Hepatocyte (in vitro differentiated cells): Measurements from ENCODE around the gene PLSCR1. TPM values are rescaled to one million over a fixed set of nuclear protein-coding genes. Genes with fewer than 3 reads are reported as not detected.

Source experiments
- DNase-seq: peaks from one replicate; pipeline ENCODE4 v3.0.0-alpha.2; 2016; ENCODE audit warnings: low spot score
- H2AFZ ChIP-seq: fragments of 200-600 bp; sonication (generic); 2 replicates; pipeline ENCODE4 v1.6.0; 2016; ENCODE audit warnings: antibody characterized with exemption, mild to moderate bottlenecking
- H3K27ac ChIP-seq: fragments of 200-600 bp; sonication (generic); 2 replicates; pipeline ENCODE4 v1.5.1; 2016; ENCODE audit warnings: mild to moderate bottlenecking
- H3K27me3 ChIP-seq: fragments of 200-600 bp; sonication (generic); 2 replicates; pipeline ENCODE4 v1.6.1; 2016
- H3K36me3 ChIP-seq: fragments of 200-600 bp; sonication (generic); replicated peaks from 2 replicates; pipeline ENCODE4 v1.5.1; 2016; ENCODE audit warnings: low read depth; ENCODE audit not compliant: insufficient read depth
- H3K4me1 ChIP-seq: fragments of 200-600 bp; sonication (generic); 2 replicates; pipeline ENCODE4 v1.5.1; 2016; ENCODE audit warnings: mild to moderate bottlenecking, moderate library complexity; ENCODE audit not compliant: insufficient read depth
- H3K4me2 ChIP-seq: fragments of 200-600 bp; sonication (generic); 2 replicates; pipeline ENCODE4 v1.6.0; 2016
- H3K4me3 ChIP-seq: fragments of 200-600 bp; sonication (generic); 2 replicates; pipeline ENCODE4 v1.5.1; 2016; ENCODE audit warnings: mild to moderate bottlenecking
- H3K79me2 ChIP-seq: fragments of 200-600 bp; sonication (generic); 2 replicates; pipeline ENCODE4 v1.6.0; 2017; ENCODE audit warnings: mild to moderate bottlenecking
- H3K9me2 ChIP-seq: fragments of 200-600 bp; sonication (generic); replicated peaks from 2 replicates; pipeline ENCODE4 v1.6.0; 2017; ENCODE audit warnings: mild to moderate bottlenecking; ENCODE audit not compliant: insufficient read depth
- H3K9me3 ChIP-seq: fragments of 200-600 bp; sonication (generic); 2 replicates; pipeline ENCODE4 v1.5.1; 2016; ENCODE audit warnings: low read depth, mild to moderate bottlenecking
- H4K20me1 ChIP-seq: fragments of 200-600 bp; sonication (generic); 2 replicates; pipeline ENCODE4 v1.6.0; 2016; ENCODE audit warnings: mild to moderate bottlenecking; ENCODE audit not compliant: insufficient read depth, poor library complexity, severe bottlenecking
- EZH2 ChIP-seq: fragments of 200-600 bp; sonication (generic); IDR thresholded peaks from 2 replicates; pipeline ENCODE4 v1.6.1; 2016; ENCODE audit warnings: antibody characterized with exemption, mild to moderate bottlenecking, borderline replicate concordance
- EZH2phosphoT487 ChIP-seq: fragments of 200-600 bp; sonication (generic); IDR thresholded peaks from one replicate; pipeline ENCODE4 v1.6.1; 2018; ENCODE audit warnings: antibody characterized with exemption, mild to moderate bottlenecking, low read depth, moderate library complexity; ENCODE audit not compliant: unreplicated experiment, severe bottlenecking
- WGBS: methylation state at CpG from one replicate; pipeline ENCODE4 v1.1.6; 2016; ENCODE audit warnings: low lambda C conversion rate; ENCODE audit errors: missing lambda C conversion rate; 5-methylcytosine and 5-hydroxymethylcytosine counted together
- polyA plus RNA-seq: library from polyadenylated mRNA; unstranded; fragments of >200 nt; fragmentation: Nextera tagmentation; extraction: Ambion mirVana; gene quantifications from 2 replicates; pipeline ENCODE4 v1.2.1, GENCODE V29; 2016
- total RNA-seq: library from RNA; depleted of rRNA; stranded (reverse); fragments of >200 nt; gene quantifications from 2 replicates; pipeline ENCODE4 v1.2.3, GENCODE V29; 2014
- TF ChIP-seq, protein P1 (sequence below): fragments of 200-600 bp; sonication (generic); IDR thresholded peaks from 2 replicates; pipeline ENCODE4 v1.5.1; 2016; ENCODE audit warnings: antibody characterized with exemption, mild to moderate bottlenecking; ENCODE audit not compliant: poor library complexity

Gene PLSCR1
- total and polyA plus RNA-seq, 2 experiments from 2014 or later: 44.9 to 72.6 TPM

DNA sequence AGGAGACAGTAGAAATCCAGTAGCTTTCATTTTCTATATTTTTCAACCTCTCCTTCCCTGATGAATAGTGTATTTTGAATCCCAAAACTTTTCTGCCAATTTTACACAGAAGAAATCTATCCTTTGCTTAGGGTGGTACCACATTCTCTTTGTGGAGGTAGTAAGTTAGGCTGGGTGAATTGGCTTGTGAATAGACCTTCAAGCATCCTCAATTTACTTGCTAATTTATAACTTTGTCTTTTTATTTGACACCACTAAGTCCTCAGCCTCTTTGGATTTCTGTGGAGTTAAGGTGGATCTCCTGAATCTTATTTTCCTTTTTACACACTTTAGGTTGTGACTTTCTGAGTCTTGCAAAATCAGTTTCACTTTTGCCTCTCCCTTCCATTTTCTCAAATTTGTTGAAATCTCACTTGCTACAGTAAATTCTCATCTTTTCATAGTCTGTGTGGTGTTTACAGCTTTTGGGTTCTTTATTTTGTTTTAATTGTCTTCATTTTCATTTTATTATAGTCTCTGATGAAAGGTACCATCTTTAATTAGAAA is 5.7 kb upstream of the PLSCR1 start:
- no peaks in the 10 kb centered on the region for H3K9me3 ChIP-seq
- H3K27ac ChIP-seq: no peak overlapping the region
- DNase-seq: no peak
- H4K20me1 ChIP-seq: no peaks in the 10 kb centered on the region
- peak overlapping the region; percentile 42 for H2AFZ ChIP-seq
- H3K4me3 ChIP-seq: no peak overlapping the region
- H3K27me3 ChIP-seq: no peaks in the 10 kb centered on the region
- H3K4me2 ChIP-seq: peak overlapping the region; percentile 37
- H3K79me2 ChIP-seq: peaks cover 4% of the 10 kb centered on the region
- no peaks in the 10 kb centered on the region for H3K4me1 ChIP-seq
- no peaks in the 10 kb centered on the region for H3K9me2 ChIP-seq
- H3K36me3 ChIP-seq: no peaks in the 10 kb centered on the region
- no peak for TF ChIP-seq EZH2phosphoT487
- TF ChIP-seq, protein P1, sequence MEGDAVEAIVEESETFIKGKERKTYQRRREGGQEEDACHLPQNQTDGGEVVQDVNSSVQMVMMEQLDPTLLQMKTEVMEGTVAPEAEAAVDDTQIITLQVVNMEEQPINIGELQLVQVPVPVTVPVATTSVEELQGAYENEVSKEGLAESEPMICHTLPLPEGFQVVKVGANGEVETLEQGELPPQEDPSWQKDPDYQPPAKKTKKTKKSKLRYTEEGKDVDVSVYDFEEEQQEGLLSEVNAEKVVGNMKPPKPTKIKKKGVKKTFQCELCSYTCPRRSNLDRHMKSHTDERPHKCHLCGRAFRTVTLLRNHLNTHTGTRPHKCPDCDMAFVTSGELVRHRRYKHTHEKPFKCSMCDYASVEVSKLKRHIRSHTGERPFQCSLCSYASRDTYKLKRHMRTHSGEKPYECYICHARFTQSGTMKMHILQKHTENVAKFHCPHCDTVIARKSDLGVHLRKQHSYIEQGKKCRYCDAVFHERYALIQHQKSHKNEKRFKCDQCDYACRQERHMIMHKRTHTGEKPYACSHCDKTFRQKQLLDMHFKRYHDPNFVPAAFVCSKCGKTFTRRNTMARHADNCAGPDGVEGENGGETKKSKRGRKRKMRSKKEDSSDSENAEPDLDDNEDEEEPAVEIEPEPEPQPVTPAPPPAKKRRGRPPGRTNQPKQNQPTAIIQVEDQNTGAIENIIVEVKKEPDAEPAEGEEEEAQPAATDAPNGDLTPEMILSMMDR: no peak
- TF ChIP-seq EZH2: no peak

DNA sequence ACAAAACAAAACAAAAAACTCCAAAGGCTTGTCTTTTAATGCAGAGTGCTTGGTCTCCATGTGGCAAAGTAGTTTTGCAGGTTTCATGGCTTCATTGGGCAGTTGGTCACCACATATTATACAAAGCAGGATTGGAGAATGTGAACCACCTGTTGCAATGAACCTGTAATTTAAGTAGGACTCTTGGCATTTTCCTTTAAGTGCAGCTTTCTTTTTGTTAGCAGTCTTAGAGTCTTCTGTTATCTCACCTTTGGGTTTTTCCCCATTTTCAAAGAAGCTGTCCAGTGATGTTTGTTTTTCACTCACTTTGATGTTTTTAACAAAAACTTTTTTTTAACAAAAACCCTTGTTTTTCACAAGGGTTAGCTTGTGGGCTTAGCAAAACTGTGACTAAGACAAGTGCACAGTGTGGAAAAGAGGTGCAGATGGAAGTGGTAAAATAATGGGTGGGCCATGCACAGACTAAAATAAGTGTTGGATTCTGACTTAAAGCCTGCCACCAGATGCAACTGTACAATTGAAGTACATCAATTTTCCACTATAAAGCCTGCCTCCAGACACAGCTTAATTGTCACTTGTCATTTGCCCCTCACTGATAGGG is 2.9 kb upstream of the PLSCR1 start:
- TF ChIP-seq, protein P1: no peak
- TF ChIP-seq EZH2phosphoT487 (no peak), EZH2 (no peak)
- H2AFZ ChIP-seq: no peak overlapping the region
- no peaks in the 10 kb centered on the region for H3K9me2 ChIP-seq
- no peaks in the 10 kb centered on the region for H3K9me3 ChIP-seq
- H3K4me3 ChIP-seq: no peak overlapping the region
- H3K27ac ChIP-seq: no peak overlapping the region
- H3K4me1 ChIP-seq: peaks cover 8% of the 10 kb centered on the region
- no peaks in the 10 kb centered on the region for H3K27me3 ChIP-seq
- peaks cover 20% of the 10 kb centered on the region for H3K79me2 ChIP-seq
- no peak overlapping the region for H3K4me2 ChIP-seq
- DNase-seq: no peak
- H4K20me1 ChIP-seq: no peaks in the 10 kb centered on the region
- H3K36me3 ChIP-seq: no peaks in the 10 kb centered on the region

DNA sequence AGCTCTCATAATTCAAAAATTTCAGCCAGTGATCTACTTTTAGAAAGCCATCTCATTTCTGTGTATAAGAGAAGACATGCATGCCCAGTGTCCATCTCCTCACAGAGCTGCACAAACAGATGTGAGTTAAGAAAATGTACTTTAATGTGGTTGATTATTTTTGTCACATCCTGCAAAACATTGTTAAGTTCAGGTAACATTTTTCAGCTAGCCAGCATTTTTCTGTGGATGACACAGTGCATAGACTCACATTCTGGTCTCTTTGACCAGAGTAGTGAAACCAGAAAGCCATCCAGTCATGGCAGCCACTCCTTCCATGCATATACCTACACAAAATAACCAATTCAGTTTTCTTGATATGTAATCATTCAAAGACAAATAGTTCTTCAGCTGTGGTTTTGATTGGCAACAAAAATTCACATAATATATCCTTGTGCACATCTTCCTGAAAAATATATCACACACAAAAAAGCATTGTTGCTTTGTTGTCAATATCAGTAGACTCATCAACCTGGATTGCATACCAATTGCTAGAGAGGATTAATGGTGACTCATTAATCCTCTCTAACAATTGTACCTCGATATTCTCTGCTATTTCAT is 2.1 kb upstream of the PLSCR1 start:
- H3K9me3 ChIP-seq: no peaks in the 10 kb centered on the region
- WGBS: 70% methylated on average over 1 of the region's 1 CpG

More for the DNA sequence above, 2.1 kb upstream of the PLSCR1 start:
- Histone ChIP-seq H3K36me3 (no peaks in the 10 kb centered on the region), H3K9me2 (no peaks in the 10 kb centered on the region), H3K27me3 (no peaks in the 10 kb centered on the region), H3K4me2 (no peak overlapping the region), H3K27ac (no peak overlapping the region), H3K4me1 (peaks cover 8% of the 10 kb centered on the region), H2AFZ (no peak overlapping the region), H4K20me1 (no peaks in the 10 kb centered on the region), H3K4me3 (no peak overlapping the region), H3K79me2 (peaks cover 28% of the 10 kb centered on the region)
- no peak for TF ChIP-seq EZH2phosphoT487
- no peak for TF ChIP-seq EZH2
- TF ChIP-seq, protein P1: no peak
- no peak for DNase-seq
